Fibroblast of lung (primary cell): Measurements from ENCODE around the gene CFAP58.

Experiments
- CTCF ChIP-seq, 2 donors: IDR thresholded peaks in 1 of 2; conservative IDR thresholded peaks in 1 of 2; 1 replicate in 1 of 2; 2 replicates in 1 of 2; pipeline ENCODE4 v1.5.1; 2011 to 2012; ENCODE audit warnings: low read length in 2 of 2, control low read depth in 1 of 2, inconsistent platforms in 1 of 2, low read depth in 1 of 2, mild to moderate bottlenecking in 1 of 2
- EZH2 ChIP-seq: IDR thresholded peaks from 2 replicates; pipeline ENCODE4 v1.5.1; 2012; ENCODE audit warnings: low read length, control low read depth, mild to moderate bottlenecking; ENCODE audit errors: missing control alignments

- no peak for TF ChIP-seq CTCF (conservative IDR thresholded peaks at IDR 0.05 in 1 of 2, IDR thresholded peaks at IDR 0.05 in 1 of 2; ENCODE audit: low read depth in 1 of 2, low read length in 2 of 2)
- no peak for TF ChIP-seq EZH2
Observed at GRCh38 chr10:104336821-104337467, 16.7 kb upstream of the CFAP58 start.
